Stimulated activated CD4-positive, alpha-beta T cell treated with anti-CD3 and anti-CD28 coated beads, TNF-alpha, amount 100 ng/mL, for 1 hour (primary cell): ENCODE measurements around the gene GNB1.

Experiments
- DNase-seq, 3 donors: peaks; one replicate each; pipeline ENCODE4 v3.0.0-alpha.2; 2020; ENCODE audit warnings: low read depth in 3 of 3, low spot score in 1 of 3

Gene GNB1

GRCh38 chr1:1768249-1768992, 122.5 kb downstream of the GNB1 start:
- DNase-seq = no peak

- DNase-seq = no peak
Measured at GRCh38 chr1:1764876-1765470, 125.9 kb downstream of the GNB1 start.

- no peak for DNase-seq
Measured at GRCh38 chr1:1763657-1764621, 126.9 kb downstream of the GNB1 start.

- DNase-seq = no peak
Measured at GRCh38 chr1:1761504-1762376, 129.1 kb downstream of the GNB1 start.

GRCh38 chr1:1760715-1761114, 130.2 kb downstream of the GNB1 start:
- DNase-seq = no peak

- no peak for DNase-seq
Measured at GRCh38 chr1:1760345-1760650, 130.6 kb downstream of the GNB1 start.

- DNase-seq = no peak
Measured at GRCh38 chr1:1759456-1760344, 131.2 kb downstream of the GNB1 start.

GRCh38 chr1:1758692-1759455, 132.0 kb downstream of the GNB1 start:
- DNase-seq = no peak

GRCh38 chr1:1758059-1758621, 132.7 kb downstream of the GNB1 start:
- no peak for DNase-seq

- DNase-seq = no peak
Measured at GRCh38 chr1:1757422-1758058, 133.3 kb downstream of the GNB1 start.

- no peak for DNase-seq
Measured at GRCh38 chr1:1756661-1757421, 134.0 kb downstream of the GNB1 start.

- DNase-seq = no peak
Measured at GRCh38 chr1:1755852-1756251, 135.0 kb downstream of the GNB1 start.

- no peak for DNase-seq
Measured at GRCh38 chr1:1755426-1755825, 135.5 kb downstream of the GNB1 start.

- DNase-seq = no peak
Measured at GRCh38 chr1:1754051-1754815, 136.7 kb downstream of the GNB1 start.

- DNase-seq = no peak
Measured at GRCh38 chr1:1753607-1754005, 137.3 kb downstream of the GNB1 start.

- no peak for DNase-seq
Measured at GRCh38 chr1:1752636-1753606, 138.0 kb downstream of the GNB1 start.
